Neural progenitor cell (in vitro differentiated cells): ENCODE measurements around the gene P2RY12. TPM values are rescaled to one million over a fixed set of nuclear protein-coding genes. Genes with fewer than 3 reads are reported as not detected.

Experiments
- DNase-seq: peaks from one replicate; pipeline ENCODE4 v3.0.0-alpha.2; 2016; ENCODE audit warnings: low spot score
- H2AFZ ChIP-seq: fragments of 200-600 bp; sonication (generic); replicated peaks from 2 replicates; pipeline ENCODE4 v1.6.1; 2016; ENCODE audit warnings: antibody characterized with exemption
- H3F3A ChIP-seq: fragments of 200-600 bp; sonication (generic); 2 replicates; pipeline ENCODE4 v1.6.1; 2016; ENCODE audit warnings: antibody characterized with exemption, low read depth
- H3K27ac ChIP-seq: fragments of 200-600 bp; sonication (generic); 2 replicates; pipeline ENCODE4 v1.5.1; 2016; ENCODE audit warnings: mild to moderate bottlenecking
- H3K27me3 ChIP-seq: fragments of 200-600 bp; sonication (generic); 2 replicates; pipeline ENCODE4 v1.6.1; 2016; ENCODE audit warnings: mild to moderate bottlenecking, moderate library complexity
- H3K36me3 ChIP-seq: fragments of 200-600 bp; sonication (generic); 2 replicates; pipeline ENCODE4 v1.5.1; 2016
- H3K4me1 ChIP-seq: fragments of 200-600 bp; sonication (generic); 2 replicates; pipeline ENCODE4 v1.6.1; 2016; ENCODE audit warnings: mixed run types
- H3K4me2 ChIP-seq: fragments of 200-600 bp; sonication (generic); 2 replicates; pipeline ENCODE4 v1.6.1; 2016
- H3K4me3 ChIP-seq: fragments of 200-600 bp; sonication (generic); 2 replicates; pipeline ENCODE4 v1.5.1; 2016
- H3K79me2 ChIP-seq: fragments of 200-600 bp; sonication (generic); 2 replicates; pipeline ENCODE4 v1.6.1; 2016; ENCODE audit warnings: low read depth
- H3K9ac ChIP-seq: fragments of 200-600 bp; sonication (generic); 2 replicates; pipeline ENCODE4 v1.6.1; 2016
- H3K9me3 ChIP-seq: fragments of 200-600 bp; sonication (generic); 2 replicates; pipeline ENCODE4 v1.5.1; 2016; ENCODE audit warnings: low read depth
- H4K20me1 ChIP-seq: fragments of 200-600 bp; sonication (generic); 2 replicates; pipeline ENCODE4 v1.6.1; 2016; ENCODE audit warnings: low read depth
- H3K27ac Mint-ChIP-seq: 3 replicates; pipeline ENCODE4 v1.8.0; 2021; ENCODE audit warnings: mixed read lengths
- H3K27me3 Mint-ChIP-seq: 2 replicates; pipeline ENCODE4 v1.8.0; 2022; ENCODE audit warnings: low read depth, mild to moderate bottlenecking, inconsistent platforms, moderate library complexity, mixed read lengths; ENCODE audit not compliant: insufficient read depth
- H3K36me3 Mint-ChIP-seq: 3 replicates; pipeline ENCODE4 v1.8.0; 2021; ENCODE audit warnings: mixed read lengths
- H3K4me1 Mint-ChIP-seq: 3 replicates; pipeline ENCODE4 v1.8.0; 2021; ENCODE audit warnings: mixed read lengths
- H3K4me3 Mint-ChIP-seq: 3 replicates; pipeline ENCODE4 v1.8.0; 2021; ENCODE audit warnings: mild to moderate bottlenecking, moderate library complexity, mixed read lengths
- H3K9me3 Mint-ChIP-seq: 3 replicates; pipeline ENCODE4 v1.8.0; 2020; ENCODE audit warnings: mixed read lengths
- EZH2 ChIP-seq: fragments of 200-600 bp; sonication (generic); IDR thresholded peaks from 2 replicates; pipeline ENCODE4 v1.6.1; 2017; ENCODE audit warnings: antibody characterized with exemption, mild to moderate bottlenecking, moderate library complexity
- EZH2phosphoT487 ChIP-seq: fragments of 200-600 bp; sonication (generic); IDR thresholded peaks from 2 replicates; pipeline ENCODE4 v1.6.1; 2017; ENCODE audit warnings: antibody characterized with exemption
- total RNA-seq: library from RNA; depleted of rRNA; stranded (reverse); fragments of >200 nt; gene quantifications from 2 replicates; pipeline ENCODE4 v1.2.3, GENCODE V29; 2015; ENCODE audit warnings: low replicate concordance
- TF ChIP-seq, protein P1 (sequence below): fragments of 200-600 bp; sonication (generic); IDR thresholded peaks from 2 replicates; pipeline ENCODE4 v1.5.1; 2017; ENCODE audit warnings: antibody characterized with exemption, mild to moderate bottlenecking

Gene P2RY12
- total RNA-seq = not detected in 2 replicates

DNA sequence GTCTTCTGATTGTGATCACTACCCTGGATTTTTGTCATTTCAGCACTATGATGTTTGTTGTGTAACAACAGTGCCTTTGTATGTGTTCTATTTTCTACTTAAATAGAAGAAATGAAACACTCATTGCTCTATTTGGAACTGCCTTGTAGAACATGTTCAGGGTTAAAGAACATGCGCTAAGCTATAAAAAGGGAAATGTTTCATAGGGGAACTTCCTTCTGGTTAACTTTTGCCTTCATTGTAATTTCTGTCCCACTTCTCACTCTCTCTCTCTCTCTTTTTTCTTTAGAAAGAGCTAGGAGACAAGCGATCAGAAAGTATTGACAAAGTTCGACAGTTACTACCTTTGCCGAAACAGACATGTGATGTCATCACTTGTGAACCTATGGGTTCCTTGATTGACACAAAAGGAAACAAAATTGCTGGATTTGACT is at the start of gene P2RY12:
Gene P2RY12, minus strand, starts transcription at position 13 of the 434 bp plus-strand sequence. CDS start 45,908 bp downstream, outside the sequence.
- no peak for DNase-seq
- H3K9ac ChIP-seq = no peak within 1 kb of the TSS
- no peaks in the 10 kb centered on the region for H3K9me3 Mint-ChIP-seq
- no peaks in the 10 kb centered on the region for H3F3A ChIP-seq
- peaks cover 12% of the 10 kb centered on the region for H3K4me1 Mint-ChIP-seq
- H3K27me3 Mint-ChIP-seq = no peaks in the 10 kb centered on the region
- no peak within 1 kb of the TSS for H3K4me3 Mint-ChIP-seq
- no peaks in the 10 kb centered on the region for H3K79me2 ChIP-seq
- H3K4me2 ChIP-seq = no peak within 1 kb of the TSS
- peaks cover 12% of the 10 kb centered on the region for H3K36me3 Mint-ChIP-seq
- peaks cover under 1% of the 10 kb centered on the region for H3K36me3 ChIP-seq
- no peaks in the 10 kb centered on the region for H3K9me3 ChIP-seq
- no peaks in the 10 kb centered on the region for H3K4me1 ChIP-seq
- no peaks in the 10 kb centered on the region for H3K27me3 ChIP-seq
- H3K27ac Mint-ChIP-seq = no peak within 1 kb of the TSS
- TF ChIP-seq, protein P1, sequence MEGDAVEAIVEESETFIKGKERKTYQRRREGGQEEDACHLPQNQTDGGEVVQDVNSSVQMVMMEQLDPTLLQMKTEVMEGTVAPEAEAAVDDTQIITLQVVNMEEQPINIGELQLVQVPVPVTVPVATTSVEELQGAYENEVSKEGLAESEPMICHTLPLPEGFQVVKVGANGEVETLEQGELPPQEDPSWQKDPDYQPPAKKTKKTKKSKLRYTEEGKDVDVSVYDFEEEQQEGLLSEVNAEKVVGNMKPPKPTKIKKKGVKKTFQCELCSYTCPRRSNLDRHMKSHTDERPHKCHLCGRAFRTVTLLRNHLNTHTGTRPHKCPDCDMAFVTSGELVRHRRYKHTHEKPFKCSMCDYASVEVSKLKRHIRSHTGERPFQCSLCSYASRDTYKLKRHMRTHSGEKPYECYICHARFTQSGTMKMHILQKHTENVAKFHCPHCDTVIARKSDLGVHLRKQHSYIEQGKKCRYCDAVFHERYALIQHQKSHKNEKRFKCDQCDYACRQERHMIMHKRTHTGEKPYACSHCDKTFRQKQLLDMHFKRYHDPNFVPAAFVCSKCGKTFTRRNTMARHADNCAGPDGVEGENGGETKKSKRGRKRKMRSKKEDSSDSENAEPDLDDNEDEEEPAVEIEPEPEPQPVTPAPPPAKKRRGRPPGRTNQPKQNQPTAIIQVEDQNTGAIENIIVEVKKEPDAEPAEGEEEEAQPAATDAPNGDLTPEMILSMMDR = no peak
- TF ChIP-seq EZH2phosphoT487 (no peak), EZH2 (no peak)
- no peak within 1 kb of the TSS for H3K27ac ChIP-seq
- no peaks in the 10 kb centered on the region for H4K20me1 ChIP-seq
- H3K4me3 ChIP-seq = no peak within 1 kb of the TSS
- H2AFZ ChIP-seq = no peak within 1 kb of the TSS

- Histone ChIP-seq H2AFZ (no peak overlapping the region), H3K4me3 (no peak overlapping the region), H3K4me2 (no peak overlapping the region), H3K4me1 (no peaks in the 10 kb centered on the region), H4K20me1 (no peaks in the 10 kb centered on the region), H3K9me3 (no peaks in the 10 kb centered on the region), H3K36me3 (no peaks in the 10 kb centered on the region), H3K79me2 (no peaks in the 10 kb centered on the region), H3F3A (no peaks in the 10 kb centered on the region), H3K27me3 (no peaks in the 10 kb centered on the region), H3K27ac (no peak overlapping the region), H3K9ac (no peak overlapping the region)
- no peak for DNase-seq
- Mint-ChIP-seq H3K4me1 (peaks cover 3% of the 10 kb centered on the region), H3K27me3 (peaks cover 4% of the 10 kb centered on the region), H3K9me3 (peaks cover 3% of the 10 kb centered on the region), H3K27ac (no peak overlapping the region), H3K4me3 (no peak overlapping the region), H3K36me3 (peaks cover 7% of the 10 kb centered on the region)
- TF ChIP-seq, protein P1 = no peak
- TF ChIP-seq EZH2 (no peak), EZH2phosphoT487 (no peak)
These were observed 48.2 kb upstream of the P2RY12 start for GRCh38 chr3:151432616-151433372.

GRCh38 chr3:151431940-151432339 is 47.4 kb upstream of the P2RY12 start:
- Mint-ChIP-seq H3K27ac (no peak overlapping the region), H3K4me1 (peaks cover 3% of the 10 kb centered on the region), H3K9me3 (peaks cover 3% of the 10 kb centered on the region), H3K4me3 (no peak overlapping the region), H3K27me3 (peaks cover 4% of the 10 kb centered on the region), H3K36me3 (peaks cover 7% of the 10 kb centered on the region)
- H3K4me2 ChIP-seq = no peak overlapping the region
- TF ChIP-seq, protein P1 = no peak
- TF ChIP-seq EZH2phosphoT487 = no peak
- TF ChIP-seq EZH2 = no peak
- no peak overlapping the region for H3K27ac ChIP-seq
- no peaks in the 10 kb centered on the region for H3K27me3 ChIP-seq
- H3K79me2 ChIP-seq = no peaks in the 10 kb centered on the region
- H4K20me1 ChIP-seq = no peaks in the 10 kb centered on the region
- no peaks in the 10 kb centered on the region for H3F3A ChIP-seq
- H3K9me3 ChIP-seq = no peaks in the 10 kb centered on the region
- no peaks in the 10 kb centered on the region for H3K4me1 ChIP-seq
- no peak overlapping the region for H2AFZ ChIP-seq
- DNase-seq = no peak
- no peaks in the 10 kb centered on the region for H3K36me3 ChIP-seq
- H3K4me3 ChIP-seq = no peak overlapping the region
- H3K9ac ChIP-seq = no peak overlapping the region
